Neural crest cell (in vitro differentiated cells): ENCODE results near the gene ATP5MC3. TPM values are rescaled to one million over a fixed set of nuclear protein-coding genes. Genes with fewer than 3 reads are reported as not detected.

Experiments
- DNase-seq: peaks from one replicate; pipeline ENCODE4 v3.0.0; 2021; ENCODE audit warnings: low read depth, mixed read lengths, low spot score
- H3K27ac Mint-ChIP-seq: one replicate; pipeline ENCODE4 v1.8.0; 2021; ENCODE audit warnings: mild to moderate bottlenecking, mixed read lengths; ENCODE audit not compliant: unreplicated experiment
- H3K27me3 Mint-ChIP-seq: 2 replicates; pipeline ENCODE4 v1.8.0; 2021; ENCODE audit warnings: low read depth, mild to moderate bottlenecking, mixed read lengths
- H3K36me3 Mint-ChIP-seq: 2 replicates; pipeline ENCODE4 v1.8.0; 2021; ENCODE audit warnings: low read depth, mild to moderate bottlenecking, mixed read lengths
- H3K4me1 Mint-ChIP-seq: 2 replicates; pipeline ENCODE4 v1.8.0; 2021; ENCODE audit warnings: mixed read lengths
- H3K4me3 Mint-ChIP-seq: one replicate; pipeline ENCODE4 v1.8.0; 2021; ENCODE audit warnings: mild to moderate bottlenecking, mixed read lengths
- H3K9me3 Mint-ChIP-seq: 2 replicates; pipeline ENCODE4 v1.8.0; 2021; ENCODE audit warnings: mixed read lengths
- microRNA-seq: library from miRNA; unstranded; fragments of <30 nt; microRNA quantifications from one replicate; pipeline ENCODE4, GENCODE V29; 2020
- total RNA-seq: library from RNA; stranded (reverse); gene quantifications from 2 replicates; pipeline ENCODE4 v1.2.1, GENCODE V29; 2021
- TF ChIP-seq, protein P1 (sequence below): fragments of 200-600 bp; sonication (generic); conservative IDR thresholded peaks from 2 replicates; pipeline ENCODE4 v1.5.0; 2021; ENCODE audit warnings: antibody characterized with exemption, mild to moderate bottlenecking

The ATP5MC3 gene
- total RNA-seq, 1 donor from 2014 or later, result 281 TPM

DNA sequence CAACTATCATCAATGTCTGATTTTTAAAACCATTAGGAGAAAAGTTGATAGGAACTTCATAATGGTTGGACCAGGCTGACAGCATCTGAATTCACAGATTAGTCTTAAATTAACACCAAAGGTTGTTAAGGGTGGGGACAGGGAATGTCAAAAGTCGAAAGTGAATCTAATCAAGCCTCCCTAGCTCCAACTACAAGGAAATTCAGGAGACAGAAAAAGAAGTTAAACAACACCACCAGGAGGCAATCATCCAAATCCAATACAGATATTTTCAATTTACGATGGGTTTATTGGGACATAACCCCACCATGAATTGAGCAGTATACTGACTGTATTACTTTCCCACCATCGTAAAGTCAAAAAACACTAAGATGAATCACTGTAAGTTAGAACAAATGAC, 46.3 kb downstream of the ATP5MC3 start:
- TF ChIP-seq, protein P1, sequence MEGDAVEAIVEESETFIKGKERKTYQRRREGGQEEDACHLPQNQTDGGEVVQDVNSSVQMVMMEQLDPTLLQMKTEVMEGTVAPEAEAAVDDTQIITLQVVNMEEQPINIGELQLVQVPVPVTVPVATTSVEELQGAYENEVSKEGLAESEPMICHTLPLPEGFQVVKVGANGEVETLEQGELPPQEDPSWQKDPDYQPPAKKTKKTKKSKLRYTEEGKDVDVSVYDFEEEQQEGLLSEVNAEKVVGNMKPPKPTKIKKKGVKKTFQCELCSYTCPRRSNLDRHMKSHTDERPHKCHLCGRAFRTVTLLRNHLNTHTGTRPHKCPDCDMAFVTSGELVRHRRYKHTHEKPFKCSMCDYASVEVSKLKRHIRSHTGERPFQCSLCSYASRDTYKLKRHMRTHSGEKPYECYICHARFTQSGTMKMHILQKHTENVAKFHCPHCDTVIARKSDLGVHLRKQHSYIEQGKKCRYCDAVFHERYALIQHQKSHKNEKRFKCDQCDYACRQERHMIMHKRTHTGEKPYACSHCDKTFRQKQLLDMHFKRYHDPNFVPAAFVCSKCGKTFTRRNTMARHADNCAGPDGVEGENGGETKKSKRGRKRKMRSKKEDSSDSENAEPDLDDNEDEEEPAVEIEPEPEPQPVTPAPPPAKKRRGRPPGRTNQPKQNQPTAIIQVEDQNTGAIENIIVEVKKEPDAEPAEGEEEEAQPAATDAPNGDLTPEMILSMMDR, result no peak
- Mint-ChIP-seq H3K4me3 (no peak overlapping the region), H3K9me3 (no peaks in the 10 kb centered on the region), H3K27me3 (no peaks in the 10 kb centered on the region), H3K4me1 (peaks cover 4% of the 10 kb centered on the region), H3K36me3 (peaks cover 17% of the 10 kb centered on the region), H3K27ac (no peak overlapping the region)
- DNase-seq, result no peak

DNA sequence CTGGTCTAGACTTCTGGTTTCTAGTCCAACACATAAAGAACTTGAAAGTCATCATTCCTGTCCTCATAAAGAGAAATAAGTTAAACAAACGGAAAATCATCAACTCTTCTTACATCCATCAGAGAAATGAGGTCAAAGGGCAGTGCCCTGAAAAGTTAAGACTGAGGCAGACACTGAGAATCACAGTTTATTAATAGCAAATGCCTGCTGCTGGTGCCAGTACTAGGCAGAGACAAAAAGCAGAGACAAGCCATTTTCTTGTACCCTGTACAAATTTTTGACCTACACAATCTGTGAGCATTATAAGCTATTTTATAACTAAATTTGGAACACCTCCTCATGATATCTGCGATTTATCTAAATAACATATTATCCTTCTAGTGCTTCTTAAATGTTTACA, 50.3 kb downstream of the ATP5MC3 start:
- Mint-ChIP-seq H3K36me3 (peaks cover 36% of the 10 kb centered on the region), H3K27me3 (no peaks in the 10 kb centered on the region), H3K27ac (no peak overlapping the region), H3K4me1 (peaks cover 4% of the 10 kb centered on the region), H3K9me3 (peaks cover 2% of the 10 kb centered on the region), H3K4me3 (no peak overlapping the region)
- DNase-seq, result no peak
- TF ChIP-seq, protein P1, result no peak

DNA sequence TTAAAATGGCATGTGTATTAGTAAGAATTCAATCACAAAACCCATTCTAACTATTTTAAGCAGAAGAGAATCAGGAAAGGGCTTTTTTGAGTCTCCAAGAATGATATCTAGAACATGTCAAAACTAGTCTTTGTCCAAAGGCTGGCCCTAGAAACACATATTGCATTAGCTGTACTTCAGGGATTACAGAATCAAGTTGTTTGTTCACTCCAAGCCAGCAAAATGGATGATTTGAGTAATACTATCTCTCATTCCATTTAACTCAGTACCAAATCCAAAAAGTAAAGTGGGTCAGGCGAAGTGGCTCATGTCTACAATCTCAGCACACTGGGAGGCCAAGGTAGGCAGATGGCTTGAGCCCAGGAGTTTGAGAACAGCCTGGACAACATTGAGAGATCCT, 54.8 kb downstream of the ATP5MC3 start:
- Mint-ChIP-seq H3K4me1 (peaks cover 4% of the 10 kb centered on the region), H3K27ac (no peak overlapping the region), H3K4me3 (no peak overlapping the region), H3K27me3 (no peaks in the 10 kb centered on the region), H3K9me3 (peaks cover 2% of the 10 kb centered on the region), H3K36me3 (peaks cover 27% of the 10 kb centered on the region)
- DNase-seq, result no peak
- TF ChIP-seq, protein P1, result no peak

Small RNA genes lying within 50 kb of the gene (microRNA-seq; reads per million reads assigned to microRNA genes)
- gene MIR933, result 35.5 reads per million, percentile 44 among the genes with 10 or more reads in this experiment

Other genes with a start within 250 kb of the ATP5MC3 start
- 58.7 and 61.0 TPM in 2 replicates for gene CHN1, start 176.3 kb downstream of the ATP5MC3 start, total RNA-seq
- gene ATF2, start 13.5 kb downstream of the ATP5MC3 start, total RNA-seq, result 77.8 and 78.8 TPM in 2 replicates